H9 (cell line): ENCODE measurements around the gene SPOCK3. TPM values are rescaled to one million over a fixed set of nuclear protein-coding genes. Genes with fewer than 3 reads are reported as not detected.

Experiments
- DNase-seq: peaks from one replicate; pipeline ENCODE4 v3.0.0-alpha.2; 2017
- H2AFZ ChIP-seq: one replicate; pipeline ENCODE4 v1.6.1; 2013; ENCODE audit warnings: mild to moderate bottlenecking, low read length, control low read depth, moderate library complexity
- H2AK5ac ChIP-seq: 2 replicates; pipeline ENCODE4 v1.6.1; 2013; ENCODE audit warnings: low read length, control low read depth, mixed read lengths; ENCODE audit not compliant: insufficient read length
- H2BK120ac ChIP-seq: one replicate; pipeline ENCODE4 v1.6.1; 2013; ENCODE audit warnings: low read depth, mild to moderate bottlenecking, low read length, control low read depth, inconsistent platforms; ENCODE audit not compliant: poor library complexity, severe bottlenecking
- H2BK12ac ChIP-seq: 2 replicates; pipeline ENCODE4 v1.6.1; 2013; ENCODE audit warnings: low read length, control low read depth, mixed read lengths, low read depth; ENCODE audit not compliant: insufficient read length
- H2BK15ac ChIP-seq: 2 replicates; pipeline ENCODE4 v1.6.1; 2013; ENCODE audit warnings: low read depth, low read length, control low read depth
- H2BK20ac ChIP-seq: one replicate; pipeline ENCODE4 v1.6.1; 2013; ENCODE audit warnings: low read depth, mild to moderate bottlenecking, low read length, control low read depth, inconsistent platforms; ENCODE audit not compliant: poor library complexity, severe bottlenecking
- H2BK5ac ChIP-seq: 2 replicates; pipeline ENCODE4 v1.6.1; 2013; ENCODE audit warnings: low read length, control low read depth, mixed read lengths; ENCODE audit not compliant: insufficient read length
- H3K14ac ChIP-seq: 2 replicates; pipeline ENCODE4 v1.6.1; 2013; ENCODE audit warnings: low read length, control low read depth; ENCODE audit not compliant: insufficient read depth
- H3K18ac ChIP-seq: 2 replicates; pipeline ENCODE4 v1.6.1; 2013; ENCODE audit warnings: low read depth, mild to moderate bottlenecking, mixed read lengths, low read length, control low read depth; ENCODE audit not compliant: insufficient read length
- H3K23ac ChIP-seq: 2 replicates; pipeline ENCODE4 v1.6.1; 2013; ENCODE audit warnings: low read length, control low read depth, mixed read lengths, low read depth; ENCODE audit not compliant: insufficient read length
- H3K23me2 ChIP-seq: 2 replicates; pipeline ENCODE4 v1.6.1; 2013; ENCODE audit warnings: low read depth, mild to moderate bottlenecking, mixed read lengths, low read length, control low read depth; ENCODE audit not compliant: insufficient read length, poor library complexity, severe bottlenecking
- H3K27ac ChIP-seq: 2 replicates; pipeline ENCODE4 v1.5.1; 2013; ENCODE audit warnings: low read length, control low read depth, mixed read lengths, low read depth; ENCODE audit not compliant: insufficient read length
- H3K27me3 ChIP-seq: 2 replicates; pipeline ENCODE4 v1.6.1; 2013; ENCODE audit warnings: low read length, control low read depth, inconsistent platforms; ENCODE audit not compliant: insufficient read depth
- H3K4ac ChIP-seq: 2 replicates; pipeline ENCODE4 v1.6.1; 2013; ENCODE audit warnings: low read depth, mild to moderate bottlenecking, control low read depth, inconsistent platforms, low read length, moderate library complexity
- H3K4me1 ChIP-seq: 2 replicates; pipeline ENCODE4 v1.6.1; 2013; ENCODE audit warnings: low read length, control low read depth, inconsistent platforms; ENCODE audit not compliant: insufficient read depth
- H3K4me2 ChIP-seq: 2 replicates; pipeline ENCODE4 v1.6.1; 2013; ENCODE audit warnings: low read length, control low read depth, mixed read lengths; ENCODE audit not compliant: insufficient read length, insufficient read depth
- H3K56ac ChIP-seq: 2 replicates; pipeline ENCODE4 v1.6.1; 2013; ENCODE audit warnings: low read depth, mild to moderate bottlenecking, mixed read lengths, low read length, control low read depth; ENCODE audit not compliant: insufficient read length
- H3K79me1 ChIP-seq: 2 replicates; pipeline ENCODE4 v1.6.1; 2013; ENCODE audit warnings: low read depth, mild to moderate bottlenecking, moderate library complexity, low read length, control low read depth, inconsistent platforms; ENCODE audit not compliant: insufficient read depth, poor library complexity, severe bottlenecking
- H3K79me2 ChIP-seq: 2 replicates; pipeline ENCODE4 v1.6.1; 2013; ENCODE audit warnings: low read length, control low read depth, inconsistent platforms; ENCODE audit not compliant: insufficient read depth
- H3K9ac ChIP-seq: 2 replicates; pipeline ENCODE4 v1.6.1; 2013; ENCODE audit warnings: low read length, control low read depth, mixed read lengths; ENCODE audit not compliant: insufficient read length; ENCODE audit errors: extremely low read depth
- H3K9me3 ChIP-seq: one replicate; pipeline ENCODE4 v1.6.1; 2013; ENCODE audit warnings: low read depth, low read length, inconsistent platforms; ENCODE audit not compliant: control insufficient read depth
- H3T11ph ChIP-seq: one replicate; pipeline ENCODE4 v1.6.1; 2013; ENCODE audit warnings: mild to moderate bottlenecking, low read length, control low read depth, inconsistent platforms
- H4K20me1 ChIP-seq: one replicate; pipeline ENCODE4 v1.6.1; 2013; ENCODE audit not compliant: control insufficient read depth, insufficient read length, insufficient read depth
- H4K5ac ChIP-seq: 2 replicates; pipeline ENCODE4 v1.6.1; 2013; ENCODE audit warnings: low read depth, mild to moderate bottlenecking, mixed read lengths, low read length, control low read depth; ENCODE audit not compliant: insufficient read length
- H4K8ac ChIP-seq: replicated peaks from 2 replicates; pipeline ENCODE4 v1.6.1; 2013; ENCODE audit warnings: low read length, control low read depth, mixed read lengths, low read depth; ENCODE audit not compliant: insufficient read length
- H4K91ac ChIP-seq: 2 replicates; pipeline ENCODE4 v1.6.1; 2013; ENCODE audit warnings: low read depth, mild to moderate bottlenecking, moderate library complexity, mixed read lengths, low read length, control low read depth; ENCODE audit not compliant: insufficient read length
- H3K27ac Mint-ChIP-seq, 3 experiments: 2 replicates in 2 of 3; 3 replicates in 1 of 3; pipeline ENCODE4 v1.8.0; 2020 to 2021; ENCODE audit warnings: mixed read lengths in 3 of 3, mild to moderate bottlenecking in 1 of 3, moderate library complexity in 1 of 3
- H3K27me3 Mint-ChIP-seq: 2 replicates; pipeline ENCODE4 v1.8.0; 2021; ENCODE audit warnings: low read depth, mild to moderate bottlenecking, moderate library complexity, mixed read lengths
- H3K36me3 Mint-ChIP-seq, 3 experiments: 2 replicates in 2 of 3; 3 replicates in 1 of 3; pipeline ENCODE4 v1.8.0; 2020 to 2021; ENCODE audit warnings: low read depth in 3 of 3, mixed read lengths in 3 of 3; ENCODE audit not compliant: insufficient read depth in 1 of 3
- H3K4me1 Mint-ChIP-seq, 2 experiments: 2 replicates each; pipeline ENCODE4 v1.8.0; 2020; ENCODE audit warnings: mixed read lengths in 2 of 2
- H3K4me3 Mint-ChIP-seq, 2 experiments: 2 replicates in 1 of 2; 3 replicates in 1 of 2; pipeline ENCODE4 v1.8.0; 2020 to 2021; ENCODE audit warnings: mild to moderate bottlenecking in 2 of 2, mixed read lengths in 2 of 2, moderate library complexity in 1 of 2
- H3K9me3 Mint-ChIP-seq, 2 experiments: 2 replicates in 1 of 2; 3 replicates in 1 of 2; pipeline ENCODE4 v1.8.0; 2020; ENCODE audit warnings: mild to moderate bottlenecking in 2 of 2, mixed read lengths in 2 of 2, moderate library complexity in 1 of 2
- CTCF ChIP-seq: fragments of 200-600 bp; sonication (generic); conservative IDR thresholded peaks from 3 replicates; pipeline ENCODE4 v1.8.0; 2021; ENCODE audit warnings: antibody characterized with exemption, mild to moderate bottlenecking
- WGBS: extraction: QIAGEN DNeasy Blood & Tissue Kit; methylation state at CpG from one replicate; pipeline ENCODE4 v1.1.7; 2013; ENCODE audit warnings: missing lambda C conversion rate, low lambda C conversion rate, mixed read lengths; ENCODE audit not compliant: insufficient read length; ENCODE audit errors: extremely low coverage; 5-methylcytosine and 5-hydroxymethylcytosine counted together
- total RNA-seq: library from RNA; stranded (reverse); gene quantifications from 2 replicates; pipeline ENCODE4 v1.2.1, GENCODE V29; 2021

Gene SPOCK3
- total RNA-seq, 1 experiment from 2014 or later, result 0.28 TPM

DNA sequence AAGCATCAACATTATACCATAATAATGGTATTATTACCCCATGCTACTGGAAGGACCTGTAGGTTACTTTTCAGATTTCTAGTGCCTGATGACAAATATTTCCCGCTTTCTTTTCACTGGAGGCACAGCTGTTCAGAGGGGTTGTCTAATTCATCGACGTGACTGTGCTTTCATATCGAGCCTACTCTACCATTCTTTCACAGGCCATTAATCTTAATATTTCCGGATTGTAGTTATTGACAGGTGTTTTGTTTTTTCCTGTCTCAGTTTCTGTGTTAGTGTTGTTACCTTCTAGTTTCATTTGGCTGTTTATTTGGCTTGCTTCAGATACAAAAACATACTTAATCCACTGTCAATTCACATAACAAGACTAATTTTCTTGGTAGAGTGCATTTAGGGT, 330.9 kb downstream of the SPOCK3 start:
- H4K91ac ChIP-seq, result no peak overlapping the region
- H2AFZ ChIP-seq, result no peak overlapping the region
- no peak overlapping the region for H3K4ac ChIP-seq
- no peaks in the 10 kb centered on the region for H3K4me1 Mint-ChIP-seq
- no peaks in the 10 kb centered on the region for H4K20me1 ChIP-seq
- H2BK5ac ChIP-seq, result no peak overlapping the region
- H3K4me2 ChIP-seq, result no peak overlapping the region
- H3K56ac ChIP-seq, result no peak overlapping the region
- H3K27ac Mint-ChIP-seq, result no peak overlapping the region
- H3K27ac ChIP-seq, result no peak overlapping the region
- H2BK12ac ChIP-seq, result no peak overlapping the region
- no peak overlapping the region for H2AK5ac ChIP-seq
- H2BK120ac ChIP-seq, result no peak overlapping the region
- H3K79me2 ChIP-seq, result no peaks in the 10 kb centered on the region
- no CpG with 5 or more reads among the region's 5 CpGs for WGBS
- H3K4me3 Mint-ChIP-seq, result no peak overlapping the region
- H3K23ac ChIP-seq, result no peak overlapping the region
- no peaks in the 10 kb centered on the region for H3K9me3 ChIP-seq
- H3K18ac ChIP-seq, result no peak overlapping the region
- no peaks in the 10 kb centered on the region for H3K4me1 ChIP-seq
- no peaks in the 10 kb centered on the region for H3K36me3 Mint-ChIP-seq
- no peak overlapping the region for H2BK15ac ChIP-seq
- H2BK20ac ChIP-seq, result no peak overlapping the region
- H3T11ph ChIP-seq, result no peak overlapping the region
- H3K9ac ChIP-seq, result no peak overlapping the region
- H3K27me3 ChIP-seq, result no peaks in the 10 kb centered on the region
- H3K14ac ChIP-seq, result no peak overlapping the region
- no peaks in the 10 kb centered on the region for H3K27me3 Mint-ChIP-seq
- H3K23me2 ChIP-seq, result no peaks in the 10 kb centered on the region
- H4K5ac ChIP-seq, result no peak overlapping the region
- TF ChIP-seq CTCF, result no peak
- H3K9me3 Mint-ChIP-seq, result no peaks in the 10 kb centered on the region
- no peaks in the 10 kb centered on the region for H3K79me1 ChIP-seq
- H4K8ac ChIP-seq, result no peak overlapping the region
- no peak for DNase-seq
